NOMO-1 treated with DMSO at 0.1 percent for 48 hours (cell line): Measurements from ENCODE around the gene KRTAP10-10.
A peak's percentile ranks its signal among the peaks of the same experiment; 100 is the strongest.
"Not testable (repeated sequence)": the region's sequence is repeated elsewhere in the genome, so short reads cannot be mapped to it uniquely, and the experiment has no call there.

Source experiments
- DNase-seq: peaks from one replicate; lab custom pipeline; 2025; ENCODE audit not compliant: unreplicated experiment; lab: John Stamatoyannopoulos, UW

Gene KRTAP10-10

DNA sequence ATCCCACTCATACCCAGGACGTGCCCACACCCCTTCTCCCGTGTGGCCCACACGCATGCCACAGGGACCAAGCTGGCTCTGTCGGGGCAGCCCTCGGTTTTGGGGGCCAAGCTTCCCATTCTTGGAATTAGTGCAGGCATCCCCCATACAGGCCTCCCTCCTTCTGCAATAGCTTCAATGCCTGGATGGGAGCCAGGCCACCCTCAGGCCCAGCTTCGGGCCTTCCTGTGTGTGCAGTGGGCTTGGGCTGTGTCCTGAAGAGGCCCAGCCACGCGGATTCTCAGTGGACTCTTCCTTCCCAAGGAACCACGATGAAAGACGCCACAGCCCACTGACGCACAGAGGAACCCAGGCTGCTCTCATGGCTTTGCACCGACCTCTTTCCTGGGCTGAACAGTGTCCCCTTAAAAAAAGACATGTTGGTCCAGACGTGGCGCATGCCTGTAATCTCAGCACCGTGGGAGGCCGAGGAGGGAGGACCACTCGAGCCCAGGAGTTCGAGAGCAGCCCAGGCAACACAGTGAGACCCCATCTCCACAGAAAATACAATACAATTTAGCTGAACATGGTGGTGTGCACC lies 12.5 kb downstream of the KRTAP10-10 start:
- no peak for DNase-seq

DNA sequence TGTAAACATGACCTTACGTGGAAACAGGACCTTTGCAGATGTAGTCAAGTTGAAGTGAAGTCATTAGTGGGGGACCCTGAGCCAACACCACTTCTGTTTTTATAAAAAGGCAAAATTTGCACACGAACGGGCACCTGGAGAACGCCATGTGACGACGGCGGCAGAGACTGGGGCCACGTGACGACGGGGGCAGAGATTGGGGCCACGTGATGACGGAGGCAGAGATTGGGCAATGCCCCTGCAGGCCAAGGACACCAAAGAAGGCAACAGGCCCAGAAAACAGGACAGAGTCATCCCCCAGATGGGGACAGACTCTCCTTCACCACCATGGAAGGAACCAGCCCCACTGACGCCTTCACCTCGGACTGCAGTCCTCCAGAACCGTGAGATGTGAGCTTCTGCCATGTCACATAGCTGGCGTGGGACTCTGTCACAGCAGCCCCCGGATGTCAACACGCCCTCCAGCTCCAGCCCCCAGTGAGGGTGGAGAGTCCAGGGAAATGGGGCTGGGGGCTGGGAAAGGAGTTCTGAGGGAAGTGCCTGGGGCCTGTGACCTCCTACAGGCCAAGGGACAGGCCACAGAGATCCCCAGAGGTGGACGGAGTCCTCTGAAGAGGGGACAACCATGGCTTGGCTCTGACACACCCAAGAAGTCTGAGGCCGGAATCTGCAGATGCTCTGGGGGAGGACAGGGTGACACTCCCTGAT lies 13.3 kb downstream of the KRTAP10-10 start:
- no peak for DNase-seq

DNA sequence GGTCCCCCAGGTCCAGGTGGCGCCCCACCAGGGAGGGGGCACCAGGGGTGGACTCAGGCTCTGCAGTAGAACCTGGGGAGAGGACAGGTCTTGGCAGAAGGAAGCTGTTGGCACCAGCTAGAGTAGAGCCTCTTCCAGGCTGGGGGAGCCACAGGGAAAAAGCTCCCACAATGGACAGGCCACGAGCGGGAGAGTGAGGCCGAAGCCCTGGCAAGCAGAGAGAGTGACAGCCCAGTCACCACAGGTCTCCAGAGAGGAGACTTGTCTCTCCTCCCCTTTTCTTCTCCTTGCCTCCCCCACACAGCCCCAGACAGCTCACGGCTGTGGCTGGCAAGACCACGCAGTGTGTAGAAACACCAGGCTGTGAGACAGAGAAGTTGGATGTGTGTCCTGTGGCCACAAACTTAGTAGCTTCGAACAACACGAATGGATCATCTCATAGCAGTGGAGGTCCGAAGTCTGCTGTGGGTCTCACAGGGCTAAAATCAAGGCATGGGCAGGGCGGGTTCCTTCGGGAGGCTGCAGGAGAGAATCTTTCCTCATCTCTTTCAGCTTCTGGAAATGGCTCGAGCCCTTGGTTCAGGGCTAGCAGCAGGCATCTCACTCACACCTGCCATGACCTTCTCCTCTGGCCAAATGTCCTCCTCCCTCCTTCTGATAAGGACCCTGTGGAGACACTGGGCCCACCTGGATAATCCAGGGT lies 14.0 kb downstream of the KRTAP10-10 start:
- DNase-seq = no peak

DNA sequence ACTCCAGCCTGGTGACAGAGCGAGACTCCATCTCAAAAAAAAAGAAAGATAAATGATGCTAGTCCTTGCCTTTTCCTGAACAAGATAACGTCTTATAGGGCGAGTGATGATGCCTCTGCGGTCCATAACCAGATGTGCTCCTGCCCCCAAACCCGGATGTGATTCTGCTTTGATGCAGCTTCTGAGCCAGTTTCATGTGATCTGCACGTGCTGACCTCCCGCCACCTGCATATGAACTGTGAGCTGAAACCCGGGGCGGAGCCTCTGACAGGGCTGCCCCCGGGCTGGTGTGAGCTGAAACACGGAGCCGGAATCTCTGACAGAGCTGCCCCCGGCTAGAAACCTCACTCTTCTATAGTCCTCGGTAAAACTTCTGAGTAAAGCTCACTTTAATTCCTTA lies 16.0 kb downstream of the KRTAP10-10 start:
- no peak for DNase-seq

DNA sequence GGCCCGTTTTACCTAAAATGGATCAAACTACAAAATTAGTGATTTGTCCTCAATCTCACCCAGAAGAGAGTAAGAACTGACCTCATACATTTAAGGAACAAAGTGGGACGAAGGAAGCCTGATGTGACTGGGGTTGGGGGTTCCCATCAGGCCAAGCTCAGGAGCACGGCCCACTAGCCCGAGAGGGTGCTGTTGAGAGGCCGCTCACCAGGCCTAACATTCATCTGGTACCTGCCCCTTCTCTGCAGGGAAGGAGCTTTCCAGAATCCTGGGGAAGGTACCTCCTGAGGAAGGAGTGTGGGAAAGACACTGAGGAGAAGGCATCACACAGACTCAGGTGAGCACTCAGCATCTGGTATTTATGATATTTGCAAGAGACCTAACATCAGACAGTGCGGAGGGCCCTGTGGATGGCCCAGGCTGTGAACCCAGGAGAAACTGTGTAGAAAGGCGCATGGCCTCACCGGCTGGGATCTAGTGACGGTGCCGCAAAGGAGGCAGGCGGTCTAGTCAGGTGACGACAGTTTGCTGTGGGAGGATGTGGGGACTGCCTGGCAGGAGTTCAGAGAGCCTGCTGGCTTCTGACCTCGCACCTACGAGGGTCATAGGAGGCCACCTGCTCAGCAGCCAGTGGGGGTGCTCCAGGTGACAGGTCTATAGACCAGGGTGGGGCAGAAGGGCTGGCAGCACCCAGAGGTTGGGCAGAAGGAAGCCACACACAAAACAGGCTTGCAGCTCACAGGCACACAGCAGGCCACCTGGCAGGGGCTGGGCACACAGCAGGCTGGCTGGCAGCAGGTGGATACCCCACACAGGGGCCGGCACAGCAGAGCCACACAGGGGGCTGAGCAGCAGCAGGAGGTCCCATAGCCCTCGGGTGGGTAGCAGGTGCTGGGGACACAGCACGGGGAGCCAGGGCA lies 16.8 kb downstream of the KRTAP10-10 start:
- DNase-seq = no peak

DNA sequence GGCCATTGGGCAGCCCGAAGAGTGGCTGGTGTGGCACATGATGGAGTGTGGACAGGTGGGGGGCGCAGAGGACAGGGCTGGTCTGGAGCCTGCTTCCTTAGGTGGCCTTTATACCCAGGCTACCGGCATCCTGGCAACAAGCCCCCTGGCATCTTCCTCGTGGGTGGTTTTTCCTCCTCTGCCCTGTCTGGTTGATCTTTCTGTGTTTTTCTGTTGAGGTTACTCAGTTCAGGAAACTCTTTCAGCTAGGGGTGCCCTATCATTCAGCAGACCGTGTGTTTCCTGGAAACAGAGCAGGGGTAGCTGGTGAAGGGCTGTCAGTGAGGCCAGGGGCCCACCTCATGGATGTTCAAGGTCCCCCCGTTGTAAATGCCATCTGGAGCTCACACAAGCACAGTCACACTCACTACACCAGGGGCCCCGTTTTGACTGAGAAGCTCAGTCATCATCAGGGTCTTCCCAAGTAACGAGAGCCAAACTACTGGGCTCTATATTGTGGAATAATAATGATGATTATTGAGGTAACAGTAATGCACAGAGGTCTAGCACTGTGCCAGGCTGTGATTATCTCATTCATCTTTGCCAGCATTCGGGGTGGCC lies 17.5 kb downstream of the KRTAP10-10 start, which contains the start of gene KRTAP12-4:
Gene KRTAP12-4 (minus strand): TSS at position 84 of the 600 bp plus-strand sequence. CDS start 45 bp downstream, at position 39.
- DNase-seq = no peak

DNA sequence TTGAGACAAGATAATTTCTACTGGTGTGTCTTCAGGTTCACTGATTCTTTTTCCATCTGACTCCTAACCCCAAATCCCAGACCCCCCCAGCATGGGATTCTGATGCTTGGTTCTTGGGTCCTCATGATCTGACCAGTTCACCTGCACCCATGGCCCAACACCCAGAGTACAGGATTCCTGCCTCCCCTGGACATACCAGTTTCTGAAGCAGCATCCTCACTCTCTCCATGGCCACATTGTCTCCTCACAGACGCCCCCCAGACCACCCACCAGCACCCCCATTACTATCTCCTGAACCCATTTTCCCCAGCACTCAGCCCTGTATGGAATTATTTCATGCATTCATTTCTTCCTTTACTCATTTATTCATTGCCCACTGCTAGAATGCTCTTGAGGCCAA lies 19.7 kb downstream of the KRTAP10-10 start:
- no peak for DNase-seq

DNA sequence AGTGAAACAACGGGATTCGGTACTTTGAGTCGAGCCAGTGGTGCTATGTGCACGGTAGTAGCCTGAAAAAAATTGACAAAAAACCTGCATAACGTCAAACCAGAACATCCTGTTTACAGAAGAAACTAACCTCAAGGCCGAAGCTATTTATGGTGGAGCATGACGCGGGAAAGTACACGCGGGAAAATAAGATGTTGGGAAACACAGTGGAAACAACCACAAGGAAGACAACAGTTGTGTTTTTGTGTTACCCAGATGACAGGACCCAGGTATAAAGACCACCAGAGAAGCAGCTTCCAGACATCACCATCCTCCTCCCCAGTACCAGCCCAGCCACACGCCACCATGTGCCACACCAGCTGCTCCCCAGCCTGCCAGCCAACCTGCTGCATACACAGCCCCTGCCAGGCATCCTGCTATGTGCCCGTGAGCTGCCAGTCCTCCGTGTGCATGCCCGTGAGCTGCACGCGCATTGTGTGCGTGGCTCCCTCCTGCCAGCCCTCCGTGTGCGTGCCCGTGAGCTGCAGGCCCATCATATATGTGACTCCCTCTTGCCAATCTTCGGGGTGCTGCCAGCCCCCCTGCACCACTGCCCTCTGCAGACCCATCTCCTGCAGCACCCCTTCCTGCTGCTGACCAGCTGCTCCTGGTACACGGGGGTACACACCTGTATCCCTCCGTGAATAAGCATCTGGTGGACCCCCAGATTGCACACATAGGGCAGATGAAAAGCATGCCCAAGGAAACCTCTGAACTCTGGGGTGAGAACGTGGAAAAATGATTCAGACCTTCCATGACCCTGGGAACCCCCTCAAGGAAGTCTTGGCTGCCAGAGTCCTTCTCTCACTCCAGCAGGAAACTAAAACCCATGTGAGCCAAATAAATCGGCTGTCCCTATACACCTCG lies 20.7 kb downstream of the KRTAP10-10 start, which contains the start of gene KRTAP12-3:
Gene KRTAP12-3 (plus strand): TSS at position 298 of the 906 bp plus-strand sequence. CDS start 48 bp downstream, at position 346.
- DNase-seq = no peak

DNA sequence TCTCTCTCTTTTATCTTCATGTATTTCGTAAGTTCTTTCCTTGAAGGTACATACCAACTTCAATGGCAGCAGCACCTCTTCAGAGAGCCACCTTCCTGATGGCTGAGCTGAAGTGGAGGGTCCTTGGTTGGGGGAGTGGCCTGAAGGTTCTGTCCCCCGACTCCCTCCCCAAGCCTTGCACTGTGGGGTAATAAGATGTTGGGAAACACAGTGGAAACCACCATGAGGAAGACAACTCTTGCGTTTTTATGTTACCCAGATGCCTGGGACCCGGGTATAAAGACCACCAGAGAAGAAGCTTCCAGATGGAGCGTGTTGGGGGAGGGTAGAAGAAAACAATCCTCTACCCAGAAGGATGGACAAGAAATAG lies 21.4 kb downstream of the KRTAP10-10 start:
- no peak for DNase-seq

DNA sequence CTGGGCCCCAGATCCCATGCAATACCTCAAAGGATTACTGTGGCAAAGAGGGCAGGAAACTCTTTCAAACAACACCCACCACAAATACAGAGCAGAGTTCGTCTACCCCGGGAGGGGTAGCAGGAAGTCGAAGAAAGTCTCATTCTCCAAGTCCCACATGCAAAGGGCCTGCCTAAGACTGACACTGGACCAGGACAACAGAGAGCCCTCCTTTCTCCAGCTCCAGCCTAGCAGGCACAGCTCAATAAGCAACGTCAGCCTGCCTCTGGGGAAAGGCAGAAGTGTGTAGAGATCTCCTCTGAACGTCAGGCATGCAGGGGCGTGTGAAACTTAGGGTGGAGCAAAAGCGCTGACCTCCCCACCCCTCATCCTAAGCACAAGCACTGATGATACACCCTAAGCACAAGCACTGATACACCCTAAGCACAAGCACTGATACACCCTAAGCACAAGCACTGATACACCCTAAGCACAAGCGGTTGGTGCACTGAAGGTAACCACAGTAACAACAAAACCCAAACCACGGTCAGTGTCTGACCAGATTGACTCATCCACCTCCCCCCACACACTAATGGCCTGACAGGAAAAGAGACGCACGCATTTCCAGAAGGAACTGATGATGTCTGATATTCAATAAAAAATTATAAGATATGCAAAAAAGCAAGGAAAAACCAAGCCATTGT lies 21.9 kb downstream of the KRTAP10-10 start:
- DNase-seq = peak; percentile 14

DNA sequence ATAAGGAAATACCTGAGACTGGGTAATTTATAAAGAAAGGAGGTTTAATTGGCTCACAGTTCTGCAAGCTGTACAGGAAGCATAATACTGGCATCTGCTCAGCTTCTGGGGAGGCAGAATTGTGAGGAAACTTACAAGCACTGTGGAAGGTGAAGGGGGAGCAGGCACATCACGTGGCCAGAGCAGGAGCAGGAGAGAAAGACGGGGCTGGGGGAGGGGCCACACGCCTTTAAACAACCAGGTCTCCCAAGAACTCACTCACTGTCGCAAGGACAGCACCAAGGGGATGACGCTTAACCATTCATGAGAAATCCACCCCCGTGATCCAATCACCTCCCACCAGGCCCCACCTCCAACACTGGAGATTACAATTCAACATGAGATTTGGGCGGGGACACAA lies 24.4 kb downstream of the KRTAP10-10 start:
- not testable (repeated sequence) for DNase-seq

DNA sequence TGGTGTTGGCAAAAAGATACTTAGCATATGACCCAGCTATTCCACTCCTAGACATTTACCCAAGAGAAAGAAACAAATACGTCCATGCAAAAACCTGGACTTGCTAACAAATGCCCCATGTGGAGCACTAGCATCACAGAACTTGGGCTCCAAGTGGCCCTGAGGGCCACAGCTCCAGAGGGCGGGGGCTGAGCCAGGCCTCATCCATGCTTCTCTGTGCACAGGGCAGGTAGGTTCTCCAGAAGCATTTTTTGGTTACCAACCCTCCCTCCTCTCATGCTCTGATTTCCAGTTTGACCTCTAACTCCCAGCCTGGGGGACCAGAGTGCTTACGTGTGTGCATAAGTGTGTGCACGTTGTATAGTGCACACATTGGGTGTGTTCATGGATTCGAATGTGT lies 27.5 kb downstream of the KRTAP10-10 start:
- DNase-seq = no peak

DNA sequence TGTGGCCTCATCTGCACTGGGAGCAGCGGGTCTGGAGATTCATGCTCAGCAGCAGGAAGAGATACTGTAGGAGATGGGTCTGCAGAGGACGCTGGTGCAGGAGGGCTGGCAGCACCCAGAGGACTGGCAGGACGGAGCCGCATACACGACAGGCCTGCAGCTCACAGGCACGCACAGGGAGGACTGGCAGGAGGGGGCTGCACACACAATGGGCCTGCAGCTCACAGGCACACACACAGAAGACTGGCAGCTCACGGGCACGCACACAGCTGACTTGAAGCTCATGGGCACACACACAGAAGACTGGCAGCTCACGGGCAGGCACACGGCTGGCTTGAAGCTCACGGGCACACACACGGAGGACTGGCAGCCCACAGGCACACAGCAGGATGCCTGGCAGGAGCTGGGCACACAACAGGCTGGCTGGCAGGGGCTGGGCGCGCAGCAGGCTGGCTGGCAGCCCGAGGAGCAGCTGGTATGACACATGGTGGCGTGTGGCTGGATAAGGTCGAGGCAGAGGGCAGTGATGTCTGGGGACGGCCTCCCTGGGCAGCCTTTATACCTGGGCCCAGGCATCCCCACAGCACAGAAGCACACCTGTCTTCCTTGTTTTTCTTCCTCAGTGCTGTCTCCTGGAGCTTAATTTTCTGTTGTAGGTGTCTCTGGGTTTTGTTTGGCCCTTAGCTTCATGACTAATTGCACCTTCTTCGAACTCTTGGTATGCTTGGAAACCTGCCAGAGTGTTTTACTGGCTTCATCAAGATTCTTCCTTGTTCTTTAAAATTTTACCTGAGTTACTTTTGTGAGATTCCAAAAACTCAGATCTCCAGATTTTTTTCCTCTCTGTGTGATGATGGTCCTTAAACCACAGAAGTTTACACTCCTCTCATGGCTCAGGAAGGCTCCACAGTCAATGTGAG lies 29.5 kb downstream of the KRTAP10-10 start, which contains the start of gene KRTAP12-2:
Gene KRTAP12-2 (minus strand): TSS at position 527 of the 920 bp plus-strand sequence. CDS start 41 bp downstream, at position 486.
- no peak for DNase-seq

DNA sequence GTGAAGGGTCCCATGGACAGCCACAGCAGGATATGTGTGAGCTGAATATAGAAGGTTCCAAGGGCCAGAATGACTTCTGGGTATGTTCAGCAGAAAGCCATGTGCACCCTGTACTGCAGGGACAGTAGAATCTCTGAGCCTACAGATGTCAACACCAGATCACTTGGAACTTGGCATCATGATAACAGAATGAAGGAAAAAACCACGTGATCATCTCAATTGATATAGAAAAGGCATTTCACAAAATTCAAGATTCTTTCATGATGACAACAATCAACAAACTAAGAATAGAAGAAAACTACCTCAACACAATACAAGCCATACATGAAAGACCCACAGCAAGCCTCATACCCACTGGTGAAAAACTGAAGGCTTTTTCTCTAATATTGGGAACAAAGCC lies 30.5 kb downstream of the KRTAP10-10 start:
- DNase-seq = no peak

DNA sequence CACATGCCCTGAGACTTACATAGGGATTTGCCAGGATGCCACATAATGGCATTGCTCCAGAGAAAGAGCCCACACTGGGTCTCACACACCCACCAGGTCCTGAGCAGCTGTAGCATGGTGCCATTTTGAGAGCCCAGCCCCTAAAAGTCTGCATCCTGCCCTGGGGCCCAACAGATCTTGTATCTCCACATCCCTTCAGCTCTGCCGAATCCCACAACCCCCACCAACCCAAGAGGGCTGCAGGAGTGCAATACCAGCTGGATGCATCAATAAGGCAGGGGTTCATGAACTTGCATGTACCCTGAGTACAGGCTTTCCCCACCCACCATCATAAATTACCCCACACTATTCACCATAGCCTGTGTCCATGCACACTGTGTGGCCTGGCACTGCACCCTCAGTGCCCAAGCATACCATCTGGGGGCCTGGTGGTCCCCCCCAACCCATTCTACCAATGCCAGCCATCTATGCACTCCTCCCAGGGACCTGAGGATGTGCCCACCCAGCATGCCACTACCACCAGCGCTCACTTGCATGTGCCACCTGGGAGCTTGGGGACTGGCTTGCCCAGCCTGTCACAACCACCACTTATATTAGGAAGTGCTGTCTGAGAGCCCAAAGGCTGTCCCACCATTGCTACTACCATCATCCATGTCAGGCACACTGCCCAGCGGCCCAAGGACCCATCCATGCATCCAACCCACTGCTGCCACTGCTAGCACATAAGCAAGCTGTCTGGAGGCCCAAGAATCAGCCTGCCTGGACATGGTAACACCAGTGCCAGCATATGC lies 33.7 kb downstream of the KRTAP10-10 start:
- DNase-seq = no peak

DNA sequence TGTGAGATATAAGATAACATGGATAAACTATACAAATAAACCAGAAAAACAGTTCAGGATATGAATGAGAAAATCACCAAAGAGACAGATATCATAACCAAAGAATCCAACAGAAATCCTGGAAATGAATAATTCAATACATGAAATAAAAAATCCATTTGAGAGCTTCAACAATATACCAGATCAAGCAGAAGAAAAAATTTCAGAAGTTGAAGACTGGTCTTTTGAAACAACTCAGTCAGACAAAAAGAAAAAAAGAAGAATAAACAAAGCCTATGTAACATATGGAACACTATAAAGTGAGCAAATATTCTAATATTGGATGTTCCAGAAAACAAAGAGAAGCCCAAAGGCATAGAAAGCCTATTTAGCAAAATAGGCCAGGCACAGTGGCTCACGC lies 34.8 kb downstream of the KRTAP10-10 start:
- no peak for DNase-seq

DNA sequence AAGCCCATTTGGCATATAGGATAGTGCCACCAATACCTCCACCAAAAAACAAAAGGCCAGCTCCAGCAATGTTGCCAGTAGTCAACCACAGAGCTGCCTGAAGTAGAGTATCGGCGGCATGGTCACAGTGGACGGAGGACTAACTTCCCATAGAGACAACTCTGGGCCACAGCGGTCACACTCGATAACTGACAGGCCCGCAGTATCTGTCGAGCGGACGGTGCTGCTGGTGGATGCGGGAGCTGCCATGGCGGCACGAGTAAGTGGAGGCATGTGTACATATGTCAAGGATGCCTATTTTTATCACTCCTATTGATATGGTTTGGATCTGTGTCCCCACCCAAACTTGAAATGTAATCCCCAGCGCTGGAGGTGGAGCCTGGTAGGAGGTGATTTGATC lies 40.7 kb downstream of the KRTAP10-10 start:
- DNase-seq = no peak
